Neural cell (in vitro differentiated cells): Measurements from ENCODE around the gene PXMP2.

Experiments
- EZH2 ChIP-seq: fragments of 200-600, 300-800 bp; shearing (Covaris generic), sonication (generic); IDR thresholded peaks from 2 replicates; pipeline ENCODE4 v1.6.1; 2014; ENCODE audit warnings: antibody characterized with exemption, low read length, borderline replicate concordance, mild to moderate bottlenecking; ENCODE audit not compliant: insufficient read depth, poor library complexity, severe bottlenecking
- RAD21 ChIP-seq: fragments of 450-650 bp; conservative IDR thresholded peaks from 2 replicates; pipeline ENCODE4 v1.6.1; 2014; ENCODE audit warnings: antibody characterized with exemption, mild to moderate bottlenecking, moderate library complexity
- TF ChIP-seq, protein P1 (sequence below): fragments of 450-650 bp; IDR thresholded peaks from 2 replicates; pipeline ENCODE4 v1.5.1; 2014; ENCODE audit warnings: antibody characterized with exemption, mild to moderate bottlenecking, moderate library complexity; ENCODE audit not compliant: poor library complexity, severe bottlenecking

DNA sequence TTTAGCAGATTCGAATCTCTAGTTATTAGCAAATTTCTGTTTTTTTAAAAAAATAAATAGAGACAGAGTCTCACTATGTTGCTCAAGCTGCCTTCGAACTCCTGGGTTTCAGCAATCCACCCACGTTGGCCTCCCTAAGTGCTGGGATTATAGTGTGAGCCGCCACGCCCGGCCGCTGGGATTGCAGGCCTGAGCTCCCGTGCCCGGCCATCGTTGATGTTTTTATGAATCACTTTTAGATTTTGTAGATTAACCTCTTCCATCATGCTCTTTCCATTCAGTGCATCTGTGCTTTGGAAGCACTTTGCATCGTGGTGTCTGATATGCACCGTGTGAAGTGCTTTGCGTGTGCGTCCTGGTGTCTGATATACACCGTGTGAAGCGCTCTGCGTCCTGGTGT lies 44.2 kb downstream of the PXMP2 start:
- TF ChIP-seq RAD21 = no peak
- TF ChIP-seq, protein P1, sequence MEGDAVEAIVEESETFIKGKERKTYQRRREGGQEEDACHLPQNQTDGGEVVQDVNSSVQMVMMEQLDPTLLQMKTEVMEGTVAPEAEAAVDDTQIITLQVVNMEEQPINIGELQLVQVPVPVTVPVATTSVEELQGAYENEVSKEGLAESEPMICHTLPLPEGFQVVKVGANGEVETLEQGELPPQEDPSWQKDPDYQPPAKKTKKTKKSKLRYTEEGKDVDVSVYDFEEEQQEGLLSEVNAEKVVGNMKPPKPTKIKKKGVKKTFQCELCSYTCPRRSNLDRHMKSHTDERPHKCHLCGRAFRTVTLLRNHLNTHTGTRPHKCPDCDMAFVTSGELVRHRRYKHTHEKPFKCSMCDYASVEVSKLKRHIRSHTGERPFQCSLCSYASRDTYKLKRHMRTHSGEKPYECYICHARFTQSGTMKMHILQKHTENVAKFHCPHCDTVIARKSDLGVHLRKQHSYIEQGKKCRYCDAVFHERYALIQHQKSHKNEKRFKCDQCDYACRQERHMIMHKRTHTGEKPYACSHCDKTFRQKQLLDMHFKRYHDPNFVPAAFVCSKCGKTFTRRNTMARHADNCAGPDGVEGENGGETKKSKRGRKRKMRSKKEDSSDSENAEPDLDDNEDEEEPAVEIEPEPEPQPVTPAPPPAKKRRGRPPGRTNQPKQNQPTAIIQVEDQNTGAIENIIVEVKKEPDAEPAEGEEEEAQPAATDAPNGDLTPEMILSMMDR = no peak
- TF ChIP-seq EZH2 = no peak
